HPDE6-E6E7 (cell line): ENCODE results near the gene LIPE.

Experiments
- DNase-seq: peaks from one replicate; pipeline ENCODE4 v3.0.0; 2011; ENCODE audit warnings: missing footprints; ENCODE audit errors: extremely low spot score

The LIPE gene

GRCh38 chr19:42378225-42379215, 48.7 kb downstream of the LIPE start:
- DNase-seq, result no peak

- DNase-seq, result no peak
Measured at GRCh38 chr19:42376177-42376555, 51.0 kb downstream of the LIPE start.

- no peak for DNase-seq
Measured at GRCh38 chr19:42375415-42376176, 51.6 kb downstream of the LIPE start.

GRCh38 chr19:42374826-42375376, 52.3 kb downstream of the LIPE start:
- DNase-seq, result no peak

- no peak for DNase-seq
Measured at GRCh38 chr19:42370626-42371175, 56.5 kb downstream of the LIPE start.

GRCh38 chr19:42370068-42370520, 57.1 kb downstream of the LIPE start:
- no peak for DNase-seq

GRCh38 chr19:42369433-42370067, 57.6 kb downstream of the LIPE start:
- DNase-seq, result no peak

GRCh38 chr19:42368765-42369164, 58.4 kb downstream of the LIPE start:
- DNase-seq, result no peak

GRCh38 chr19:42368360-42368759, 58.8 kb downstream of the LIPE start:
- no peak for DNase-seq

- no peak for DNase-seq
Measured at GRCh38 chr19:42367929-42368328, 59.3 kb downstream of the LIPE start.

GRCh38 chr19:42366673-42367072, 60.5 kb downstream of the LIPE start:
- DNase-seq, result no peak

GRCh38 chr19:42363614-42364346, 63.4 kb downstream of the LIPE start:
- no peak for DNase-seq

- no peak for DNase-seq
Measured at GRCh38 chr19:42362891-42363440, 64.2 kb downstream of the LIPE start.

GRCh38 chr19:42362342-42362741, 64.8 kb downstream of the LIPE start:
- no peak for DNase-seq

GRCh38 chr19:42361545-42361910, 65.7 kb downstream of the LIPE start:
- DNase-seq, result no peak

- no peak for DNase-seq
Measured at GRCh38 chr19:42360787-42361544, 66.2 kb downstream of the LIPE start.

- DNase-seq, result no peak
Measured at GRCh38 chr19:42357290-42357689, 69.9 kb downstream of the LIPE start.

GRCh38 chr19:42356686-42357085, 70.5 kb downstream of the LIPE start:
- no peak for DNase-seq

- DNase-seq, result no peak
Measured at GRCh38 chr19:42355896-42356295, 71.3 kb downstream of the LIPE start.
